Mesendoderm (in vitro differentiated cells): ENCODE results near the gene SEBOX.

Experiments used
- DNase-seq: peaks from one replicate; pipeline ENCODE4 v3.0.0; 2013
- H2AK5ac ChIP-seq: 2 replicates; pipeline ENCODE4 v1.6.1; 2013; ENCODE audit warnings: low read length, inconsistent platforms
- H2BK120ac ChIP-seq: 2 replicates; pipeline ENCODE4 v1.6.1; 2013; ENCODE audit warnings: low read depth, mild to moderate bottlenecking, low read length, moderate library complexity, mixed read lengths
- H2BK15ac ChIP-seq: replicated peaks from 2 replicates; pipeline ENCODE4 v1.6.1; 2013; ENCODE audit warnings: low read depth, mild to moderate bottlenecking, moderate library complexity
- H2BK5ac ChIP-seq: 2 replicates; pipeline ENCODE4 v1.6.1; 2013; ENCODE audit warnings: low read length, inconsistent platforms
- H3K18ac ChIP-seq: 2 replicates; pipeline ENCODE4 v1.6.1; 2013; ENCODE audit warnings: mild to moderate bottlenecking, low read length, mixed read lengths
- H3K23ac ChIP-seq: one replicate; pipeline ENCODE4 v1.6.1; 2013; ENCODE audit warnings: low read length
- H3K27ac ChIP-seq: 2 replicates; pipeline ENCODE4 v1.5.1; 2013; ENCODE audit warnings: low read depth, mild to moderate bottlenecking, inconsistent platforms, low read length, moderate library complexity
- H3K27me3 ChIP-seq: 2 replicates; pipeline ENCODE4 v1.6.1; 2013; ENCODE audit warnings: low read length, control low read depth, mild to moderate bottlenecking, inconsistent platforms; ENCODE audit not compliant: insufficient read depth, poor library complexity
- H3K36me3 ChIP-seq: 2 replicates; pipeline ENCODE4 v1.6.1; 2013; ENCODE audit warnings: low read length, inconsistent platforms; ENCODE audit not compliant: control insufficient read depth, insufficient read depth
- H3K4ac ChIP-seq: one replicate; pipeline ENCODE4 v1.6.1; 2013; ENCODE audit warnings: low read depth, mild to moderate bottlenecking, low read length, moderate library complexity
- H3K4me1 ChIP-seq: 2 replicates; pipeline ENCODE4 v1.6.1; 2013; ENCODE audit warnings: low read depth, low read length, inconsistent platforms; ENCODE audit not compliant: control insufficient read depth
- H3K4me2 ChIP-seq: 2 replicates; pipeline ENCODE4 v1.6.1; 2013; ENCODE audit warnings: low read length
- H3K4me3 ChIP-seq: 2 replicates; pipeline ENCODE4 v1.5.1; 2013; ENCODE audit warnings: mild to moderate bottlenecking, low read length
- H3K56ac ChIP-seq: one replicate; pipeline ENCODE4 v1.6.1; 2013; ENCODE audit warnings: low read length
- H3K79me1 ChIP-seq: 2 replicates; pipeline ENCODE4 v1.6.1; 2013; ENCODE audit warnings: low read length, inconsistent platforms
- H3K79me2 ChIP-seq: 2 replicates; pipeline ENCODE4 v1.6.1; 2013; ENCODE audit warnings: mild to moderate bottlenecking, low read length; ENCODE audit not compliant: control insufficient read depth, insufficient read depth
- H3K9ac ChIP-seq: 2 replicates; pipeline ENCODE4 v1.6.1; 2013; ENCODE audit warnings: low read length, inconsistent platforms
- H4K5ac ChIP-seq: one replicate; pipeline ENCODE4 v1.6.1; 2013; ENCODE audit warnings: low read length
- H4K8ac ChIP-seq: one replicate; pipeline ENCODE4 v1.6.1; 2013; ENCODE audit warnings: low read depth, mild to moderate bottlenecking, control low read depth, low read length, moderate library complexity
- WGBS: extraction: QIAGEN DNeasy Blood & Tissue Kit; methylation state at CpG from one replicate; pipeline ENCODE4 v1.1.7; 2013; ENCODE audit warnings: low lambda C conversion rate, missing lambda C conversion rate; ENCODE audit not compliant: insufficient coverage; ENCODE audit errors: extremely low coverage; 5-methylcytosine and 5-hydroxymethylcytosine counted together

SEBOX gene

GRCh38 chr17:28365487-28365886 is 488 bp upstream of the SEBOX start:
- no peak for DNase-seq

GRCh38 chr17:28363776-28364650 is 986 bp downstream of the SEBOX start:
- Histone ChIP-seq H3K23ac (no peak overlapping the region), H3K9ac (no peak overlapping the region), H3K27ac (no peak overlapping the region), H3K36me3 (peaks cover 2% of the 10 kb centered on the region), H2AK5ac (no peak overlapping the region), H4K5ac (no peak overlapping the region), H3K79me2 (no peaks in the 10 kb centered on the region), H3K4ac (no peak overlapping the region), H3K4me1 (no peaks in the 10 kb centered on the region), H2BK15ac (no peak overlapping the region), H3K4me3 (no peak overlapping the region), H3K56ac (no peak overlapping the region), H4K8ac (no peak overlapping the region), H3K4me2 (no peak overlapping the region), H3K79me1 (no peaks in the 10 kb centered on the region), H3K18ac (no peak overlapping the region), H2BK120ac (no peak overlapping the region), H2BK5ac (no peak overlapping the region), H3K27me3 (no peaks in the 10 kb centered on the region)
- DNase-seq: no peak
- no CpG with 5 or more reads among the region's 8 CpGs for WGBS

More at GRCh38 chr17:28365487-28365886, 488 bp upstream of the SEBOX start:
- Histone ChIP-seq H3K23ac (no peak overlapping the region), H3K4me2 (no peak overlapping the region), H3K56ac (no peak overlapping the region), H3K4ac (no peak overlapping the region), H3K27ac (no peak overlapping the region), H3K27me3 (no peaks in the 10 kb centered on the region), H4K8ac (no peak overlapping the region), H3K79me2 (no peaks in the 10 kb centered on the region), H3K18ac (no peak overlapping the region), H4K5ac (no peak overlapping the region), H3K36me3 (no peaks in the 10 kb centered on the region), H2BK5ac (no peak overlapping the region), H2AK5ac (no peak overlapping the region), H2BK120ac (no peak overlapping the region), H2BK15ac (no peak overlapping the region), H3K4me1 (peaks cover 2% of the 10 kb centered on the region), H3K9ac (no peak overlapping the region), H3K4me3 (no peak overlapping the region), H3K79me1 (no peaks in the 10 kb centered on the region)
- WGBS: no CpG with 5 or more reads among the region's 3 CpGs

GRCh38 chr17:28363186-28363585 is 1.8 kb downstream of the SEBOX start:
- H3K79me1 ChIP-seq: peaks cover 2% of the 10 kb centered on the region
- no peak overlapping the region for H4K5ac ChIP-seq
- H3K23ac ChIP-seq: no peak overlapping the region
- H3K18ac ChIP-seq: no peak overlapping the region
- no peak for DNase-seq
- no peak overlapping the region for H2BK15ac ChIP-seq
- no peak overlapping the region for H3K4me2 ChIP-seq
- peaks cover under 1% of the 10 kb centered on the region for H3K4me1 ChIP-seq
- WGBS: no CpG with 5 or more reads among the region's 5 CpGs
- no peak overlapping the region for H3K9ac ChIP-seq
- H3K4ac ChIP-seq: no peak overlapping the region
- no peak overlapping the region for H2AK5ac ChIP-seq
- H4K8ac ChIP-seq: no peak overlapping the region
- H3K36me3 ChIP-seq: peaks cover 2% of the 10 kb centered on the region
- no peak overlapping the region for H2BK5ac ChIP-seq
- H2BK120ac ChIP-seq: no peak overlapping the region
- H3K27me3 ChIP-seq: no peaks in the 10 kb centered on the region
- no peak overlapping the region for H3K27ac ChIP-seq
- H3K79me2 ChIP-seq: peaks cover under 1% of the 10 kb centered on the region
- H3K56ac ChIP-seq: no peak overlapping the region
- no peak overlapping the region for H3K4me3 ChIP-seq

GRCh38 chr17:28357901-28358197 is 7.2 kb downstream of the SEBOX start:
- H3K36me3 ChIP-seq: peaks cover 12% of the 10 kb centered on the region
- no peak for DNase-seq
- peak overlapping the region; percentile 93 for H3K56ac ChIP-seq
- peaks cover 5% of the 10 kb centered on the region for H3K4me1 ChIP-seq
- H3K27me3 ChIP-seq: no peaks in the 10 kb centered on the region
- H4K5ac ChIP-seq: peak overlapping the region; percentile 84
- peak overlapping the region; percentile 70 for H4K8ac ChIP-seq
- H3K79me1 ChIP-seq: peaks cover 18% of the 10 kb centered on the region
- H3K4me3 ChIP-seq: peak overlapping the region; percentile 85
- WGBS: no CpG with 5 or more reads among the region's 4 CpGs
- H3K4me2 ChIP-seq: peak overlapping the region; percentile 76
- H3K18ac ChIP-seq: no peak overlapping the region
- H3K4ac ChIP-seq: no peak overlapping the region
- H3K23ac ChIP-seq: no peak overlapping the region
- H2AK5ac ChIP-seq: no peak overlapping the region
- H2BK120ac ChIP-seq: no peak overlapping the region
- H3K9ac ChIP-seq: peak overlapping the region; percentile 93
- H3K27ac ChIP-seq: no peak overlapping the region
- H3K79me2 ChIP-seq: peaks cover 13% of the 10 kb centered on the region
- H2BK15ac ChIP-seq: no peak overlapping the region
- H2BK5ac ChIP-seq: no peak overlapping the region

- peak within 1 kb of the TSS; percentile 76 for H3K4me2 ChIP-seq
- no peak within 1 kb of the TSS for H3K27ac ChIP-seq
- H3K23ac ChIP-seq: no peak within 1 kb of the TSS
- H3K4ac ChIP-seq: peak within 1 kb of the TSS; percentile 84
- peak within 1 kb of the TSS; percentile 71 for H3K18ac ChIP-seq
- H4K5ac ChIP-seq: peak within 1 kb of the TSS; percentile 84
- peak within 1 kb of the TSS; percentile 93 for H3K9ac ChIP-seq
- H3K36me3 ChIP-seq: peaks cover 12% of the 10 kb centered on the region
- DNase-seq: peak; percentile 97
- H3K4me3 ChIP-seq: peak within 1 kb of the TSS; percentile 85
- peaks cover 5% of the 10 kb centered on the region for H3K4me1 ChIP-seq
- H3K56ac ChIP-seq: peak within 1 kb of the TSS; percentile 96
- peaks cover 18% of the 10 kb centered on the region for H3K79me1 ChIP-seq
- H2BK15ac ChIP-seq: no peak within 1 kb of the TSS
- H3K27me3 ChIP-seq: no peaks in the 10 kb centered on the region
- H4K8ac ChIP-seq: peak within 1 kb of the TSS; percentile 70
- no peak within 1 kb of the TSS for H2BK120ac ChIP-seq
- no peak within 1 kb of the TSS for H2AK5ac ChIP-seq
- H3K79me2 ChIP-seq: peaks cover 13% of the 10 kb centered on the region
- H2BK5ac ChIP-seq: no peak within 1 kb of the TSS
- WGBS: no CpG with 5 or more reads among the region's 80 CpGs
These were observed 7.7 kb downstream of the SEBOX start, which contains the start of gene POLDIP2 for GRCh38 chr17:28357061-28357900. Gene POLDIP2 (minus strand): TSS chr17:28357527. CDS start chr17:28357448, 79 bp downstream.
